ENCODE data around the gene CBX8. TPM values are rescaled to one million over a fixed set of nuclear protein-coding genes. Genes with fewer than 3 reads are reported as not detected.

CBX8 gene
- total and polyA plus RNA-seq, 3 experiments from 2014 or later: 0.91 to 2.2 (median 1.9) TPM

GRCh38 chr17:79779084-79779529 lies 17.8 kb downstream of the CBX8 start:
- no peak overlapping the region for H3K27ac ChIP-seq (ENCODE audit: low read depth, low read length)
- peaks cover 23% of the 10 kb centered on the region for H3K27me3 ChIP-seq (ENCODE audit: insufficient read depth, low read length, poor library complexity, severe bottlenecking)
- no peak for DNase-seq
- H3K27ac Mint-ChIP-seq: peak overlapping the region in 3 of 8 donors; percentile 43 to 82 (median 50)
- peak overlapping the region; percentile 37 for H3K4me3 ChIP-seq (ENCODE audit: low read length)
- POLR2A ChIA-PET: interaction anchor here (0.7 to 2.1 kb wide), 2 partner anchors 18 to 230 kb away, joined by 3 to 5 read pairs; partner anchors contain the start of gene CBX8
- peaks cover 16% of the 10 kb centered on the region for H3K4me1 ChIP-seq (ENCODE audit: insufficient read depth, low read length)
- no peaks in the 10 kb centered on the region for H3K9me3 ChIP-seq (ENCODE audit: low read length)
- peak overlapping the region; percentile 79 to 91 (median 87) for H3K4me3 Mint-ChIP-seq
- CTCF ChIA-PET: interaction anchor here (1.1 kb wide), 1 partner anchor 11 kb away, joined by 3 read pairs; no protein-coding TSS in a partner anchor
- peaks cover 0 to 3% (median 0%) of the 10 kb centered on the region in 3 donors for H3K36me3 Mint-ChIP-seq
- H3K9me3 Mint-ChIP-seq: peaks cover 0 to 2% (median 0%) of the 10 kb centered on the region in 5 donors
- H3K36me3 ChIP-seq (ENCODE audit: insufficient read depth, low read length): no peaks in the 10 kb centered on the region
- peaks cover 10 to 21% (median 20%) of the 10 kb centered on the region in 3 donors for H3K4me1 Mint-ChIP-seq
- peaks cover 47 to 79% of the 10 kb centered on the region in 2 donors for H3K27me3 Mint-ChIP-seq

GRCh38 chr17:79778504-79779083 lies 18.3 kb downstream of the CBX8 start:
- Histone ChIP-seq H3K27ac (ENCODE audit: low read depth, low read length) (no peak overlapping the region), H3K4me3 (ENCODE audit: low read length) (peak overlapping the region; percentile 37), H3K9me3 (ENCODE audit: low read length) (no peaks in the 10 kb centered on the region), H3K36me3 (ENCODE audit: insufficient read depth, low read length) (no peaks in the 10 kb centered on the region), H3K27me3 (ENCODE audit: insufficient read depth, low read length, poor library complexity, severe bottlenecking) (peaks cover 23% of the 10 kb centered on the region), H3K4me1 (ENCODE audit: insufficient read depth, low read length) (peaks cover 16% of the 10 kb centered on the region)
- no peak for DNase-seq
- H3K27me3 Mint-ChIP-seq: peaks cover 50 to 82% of the 10 kb centered on the region in 2 donors
- H3K9me3 Mint-ChIP-seq: peaks cover 0 to 2% (median 0%) of the 10 kb centered on the region in 5 donors
- peak overlapping the region; percentile 79 to 91 (median 87) for H3K4me3 Mint-ChIP-seq
- H3K4me1 Mint-ChIP-seq: peaks cover 10 to 21% (median 20%) of the 10 kb centered on the region in 3 donors
- H3K27ac Mint-ChIP-seq: peak overlapping the region in 3 of 8 donors; percentile 43 to 82 (median 50)
- peaks cover 0 to 3% (median 0%) of the 10 kb centered on the region in 3 donors for H3K36me3 Mint-ChIP-seq
- ChIA-PET POLR2A (interaction anchor here (0.7 to 2.1 kb wide), 2 partner anchors 18 to 231 kb away, joined by 3 to 5 read pairs; partner anchors contain the start of gene CBX8), CTCF (interaction anchor here (1.1 to 1.8 kb wide), 2 partner anchors 9 to 11 kb away, joined by 3 to 5 read pairs; no protein-coding TSS in a partner anchor)

GRCh38 chr17:79777894-79778503 lies 18.9 kb downstream of the CBX8 start, which contains the start of gene CBX2:
TSS of gene CBX2 (plus strand) at chr17:79778148. CDS start at chr17:79778236, 88 bp downstream.
- Mint-ChIP-seq H3K4me3 (peak within 1 kb of the TSS; percentile 79 to 91 (median 87)), H3K27me3 (peaks cover 46 to 80% of the 10 kb centered on the region in 2 donors), H3K36me3 (peaks cover 0 to 3% (median 0%) of the 10 kb centered on the region in 3 donors), H3K4me1 (peaks cover 10 to 21% (median 20%) of the 10 kb centered on the region in 3 donors), H3K9me3 (peaks cover 0 to 2% (median 0%) of the 10 kb centered on the region in 5 donors), H3K27ac (peak within 1 kb of the TSS in 4 of 8 donors; percentile 19 to 82 (median 46))
- H3K4me1 ChIP-seq (ENCODE audit: insufficient read depth, low read length): peaks cover 16% of the 10 kb centered on the region
- peak; percentile 75 to 79 (median 77) for DNase-seq
- ChIA-PET CTCF (interaction anchor here (1.1 to 1.8 kb wide), 3 partner anchors 10 to 57 kb away, joined by 3 to 5 read pairs (median 3); no protein-coding TSS in a partner anchor), POLR2A (interaction anchor here (2.1 kb wide), 1 partner anchor 19 kb away, joined by 5 read pairs; the partner anchor contains the start of gene CBX8)
- peak within 1 kb of the TSS; percentile 2 for H3K27ac ChIP-seq (ENCODE audit: low read depth, low read length)
- peak within 1 kb of the TSS; percentile 37 for H3K4me3 ChIP-seq (ENCODE audit: low read length)
- no peaks in the 10 kb centered on the region for H3K36me3 ChIP-seq (ENCODE audit: insufficient read depth, low read length)
- no peaks in the 10 kb centered on the region for H3K9me3 ChIP-seq (ENCODE audit: low read length)
- H3K27me3 ChIP-seq (ENCODE audit: insufficient read depth, low read length, poor library complexity, severe bottlenecking): peaks cover 23% of the 10 kb centered on the region

- peaks cover 16% of the 10 kb centered on the region for H3K4me1 ChIP-seq (ENCODE audit: insufficient read depth, low read length)
- Mint-ChIP-seq H3K36me3 (no peaks in the 10 kb centered on the region), H3K4me3 (peak overlapping the region; percentile 32 to 79 (median 65)), H3K4me1 (peaks cover 10 to 21% (median 20%) of the 10 kb centered on the region in 3 donors), H3K9me3 (peaks cover 0 to 2% (median 0%) of the 10 kb centered on the region in 5 donors), H3K27me3 (peaks cover 43 to 77% of the 10 kb centered on the region in 2 donors), H3K27ac (peak overlapping the region in 2 of 8 donors; percentile 19 to 79)
- peaks cover 23% of the 10 kb centered on the region for H3K27me3 ChIP-seq (ENCODE audit: insufficient read depth, low read length, poor library complexity, severe bottlenecking)
- POLR2A ChIA-PET: interaction anchor here (2.1 kb wide), 1 partner anchor 20 kb away, joined by 5 read pairs; the partner anchor contains the start of gene CBX8
- CTCF ChIA-PET: interaction anchor here (1.2 to 1.8 kb wide), 3 partner anchors 10 to 58 kb away, joined by 3 to 5 read pairs (median 3); no protein-coding TSS in a partner anchor
- peak overlapping the region; percentile 2 for H3K27ac ChIP-seq (ENCODE audit: low read depth, low read length)
- H3K36me3 ChIP-seq (ENCODE audit: insufficient read depth, low read length): no peaks in the 10 kb centered on the region
- H3K9me3 ChIP-seq (ENCODE audit: low read length): no peaks in the 10 kb centered on the region
- no peak overlapping the region for H3K4me3 ChIP-seq (ENCODE audit: low read length)
- peak in 1 of 5 donors; percentile 35 for DNase-seq
Observed at GRCh38 chr17:79777120-79777893, 19.6 kb downstream of the CBX8 start.

GRCh38 chr17:79776376-79777119 lies 20.3 kb downstream of the CBX8 start:
- ChIA-PET POLR2A (no interaction called here), CTCF (interaction anchor here (1.1 to 1.8 kb wide), 4 partner anchors 10 to 58 kb away, joined by 3 to 5 read pairs (median 3); no protein-coding TSS in a partner anchor)
- Mint-ChIP-seq H3K27ac (peak overlapping the region in 1 of 8 donors; percentile 79), H3K4me1 (peaks cover 10 to 21% (median 20%) of the 10 kb centered on the region in 3 donors), H3K9me3 (peaks cover 0 to 2% (median 0%) of the 10 kb centered on the region in 5 donors), H3K27me3 (peaks cover 43 to 74% of the 10 kb centered on the region in 2 donors), H3K36me3 (no peaks in the 10 kb centered on the region), H3K4me3 (peak overlapping the region; percentile 32 to 79 (median 65))
- no peak overlapping the region for H3K4me3 ChIP-seq (ENCODE audit: low read length)
- no peaks in the 10 kb centered on the region for H3K36me3 ChIP-seq (ENCODE audit: insufficient read depth, low read length)
- no peak for DNase-seq
- peaks cover 16% of the 10 kb centered on the region for H3K4me1 ChIP-seq (ENCODE audit: insufficient read depth, low read length)
- H3K27me3 ChIP-seq (ENCODE audit: insufficient read depth, low read length, poor library complexity, severe bottlenecking): peaks cover 23% of the 10 kb centered on the region
- no peaks in the 10 kb centered on the region for H3K9me3 ChIP-seq (ENCODE audit: low read length)
- H3K27ac ChIP-seq (ENCODE audit: low read depth, low read length): peak overlapping the region; percentile 2

- no peak for DNase-seq
- peak overlapping the region in 1 of 8 donors; percentile 79 for H3K27ac Mint-ChIP-seq
- Histone ChIP-seq H3K9me3 (ENCODE audit: low read length) (no peaks in the 10 kb centered on the region), H3K4me1 (ENCODE audit: insufficient read depth, low read length) (peaks cover 16% of the 10 kb centered on the region), H3K4me3 (ENCODE audit: low read length) (no peak overlapping the region), H3K36me3 (ENCODE audit: insufficient read depth, low read length) (no peaks in the 10 kb centered on the region), H3K27ac (ENCODE audit: low read depth, low read length) (no peak overlapping the region), H3K27me3 (ENCODE audit: insufficient read depth, low read length, poor library complexity, severe bottlenecking) (peaks cover 23% of the 10 kb centered on the region)
- H3K4me3 Mint-ChIP-seq: no peak overlapping the region
- ChIA-PET POLR2A (no interaction called here), CTCF (interaction anchor here (1.1 to 1.9 kb wide), 2 partner anchors 9 to 34 kb away, joined by 3 to 6 read pairs; no protein-coding TSS in a partner anchor)
- peaks cover 7 to 21% (median 20%) of the 10 kb centered on the region in 3 donors for H3K4me1 Mint-ChIP-seq
- peaks cover 0 to 2% (median 0%) of the 10 kb centered on the region in 5 donors for H3K9me3 Mint-ChIP-seq
- no peaks in the 10 kb centered on the region for H3K36me3 Mint-ChIP-seq
- peaks cover 34 to 65% of the 10 kb centered on the region in 2 donors for H3K27me3 Mint-ChIP-seq
Observed at GRCh38 chr17:79775632-79776031, 21.2 kb downstream of the CBX8 start.
